Eye (tissue), 1 donor: ENCODE measurements around the gene TRMT10A.

Experiments
- DNase-seq: peaks from one replicate; pipeline ENCODE4 v3.0.0-alpha.2; 2015

The TRMT10A gene

GRCh38 chr4:99563310-99564186, at the start of gene TRMT10A:
TSS of gene TRMT10A (minus strand) at chr4:99564039. CDS start at chr4:99559338, 4,701 bp downstream.
- peak; percentile 99 for DNase-seq

- no peak for DNase-seq
These were observed 48.9 kb upstream of the TRMT10A start for GRCh38 chr4:99612704-99613103.

DNA sequence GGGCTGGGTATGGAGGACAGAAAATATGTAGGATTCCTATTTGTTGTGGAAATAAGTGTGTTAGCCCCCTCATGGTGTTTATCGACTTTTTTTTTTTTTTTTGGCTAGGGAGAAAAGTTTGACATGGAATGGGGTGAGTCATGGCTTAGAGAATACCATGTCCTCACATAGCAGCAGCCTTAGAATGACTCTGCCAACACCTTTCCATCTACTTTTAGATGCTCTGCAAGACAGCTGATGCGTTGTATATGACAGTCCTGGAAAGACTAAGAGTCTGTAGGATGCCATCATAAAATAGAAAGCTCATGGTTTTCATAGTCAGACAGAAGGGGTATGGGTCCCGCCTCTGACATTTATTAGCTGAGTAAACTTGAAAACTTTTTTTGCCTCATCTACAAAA, 48.4 kb upstream of the TRMT10A start:
- no peak for DNase-seq

GRCh38 chr4:99610605-99611175, 46.9 kb upstream of the TRMT10A start:
- no peak for DNase-seq

DNA sequence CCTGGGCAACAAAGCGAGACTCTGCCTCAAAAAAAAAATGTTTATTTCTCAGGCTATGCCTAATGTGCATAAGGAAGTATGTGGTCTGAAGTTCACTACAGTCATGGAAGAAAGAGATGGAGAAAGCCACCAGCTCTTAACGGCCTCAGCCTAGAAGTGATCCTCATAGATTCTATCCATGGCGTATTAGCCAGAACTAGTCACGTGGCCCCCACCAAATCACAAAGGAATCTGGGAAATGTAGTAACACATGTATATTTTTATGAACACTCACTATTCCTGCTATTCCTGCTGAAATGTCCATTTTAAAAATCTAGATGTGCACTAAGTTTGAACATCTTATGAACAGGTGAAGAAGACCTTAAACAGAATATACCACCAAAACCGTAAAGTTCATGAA, 44.6 kb upstream of the TRMT10A start:
- DNase-seq = no peak

DNA sequence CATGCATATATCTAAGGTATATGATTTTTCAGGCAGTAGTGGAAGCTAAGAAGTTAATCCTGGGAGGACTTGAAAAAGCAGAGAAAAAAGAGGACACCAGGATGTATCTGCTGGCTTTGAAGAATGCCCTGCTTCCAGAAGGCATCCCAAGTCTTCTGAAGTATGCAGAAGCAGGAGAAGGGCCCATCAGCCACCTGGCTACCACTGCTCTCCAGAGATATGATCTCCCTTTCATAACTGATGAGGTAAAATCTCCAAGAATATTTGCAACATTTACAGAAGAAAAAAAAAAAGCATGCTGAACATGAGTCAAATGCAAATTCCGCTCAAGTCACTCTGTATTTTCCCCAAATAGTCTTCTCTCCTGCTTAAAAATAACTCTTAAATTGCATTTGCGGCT, 42.9 kb upstream of the TRMT10A start:
- DNase-seq = no peak

DNA sequence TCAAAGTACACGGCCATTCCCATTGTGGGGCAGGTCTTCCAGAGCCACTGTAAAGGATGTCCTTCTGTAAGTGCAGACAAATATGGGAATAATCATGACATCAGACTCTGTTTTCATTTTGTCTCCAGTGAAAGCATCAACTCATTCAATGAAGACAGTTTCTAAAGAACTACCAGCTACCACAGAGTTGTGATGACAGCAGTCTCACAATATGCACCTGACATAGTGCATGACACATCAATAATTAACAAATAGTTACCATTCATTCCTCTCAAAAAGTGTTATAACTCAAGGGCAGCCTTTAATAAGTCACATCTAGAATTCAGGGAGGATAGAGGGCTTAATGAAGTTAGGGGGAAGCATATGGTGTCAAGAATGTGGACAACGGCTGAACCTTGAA, 31.0 kb upstream of the TRMT10A start:
- DNase-seq = no peak

DNA sequence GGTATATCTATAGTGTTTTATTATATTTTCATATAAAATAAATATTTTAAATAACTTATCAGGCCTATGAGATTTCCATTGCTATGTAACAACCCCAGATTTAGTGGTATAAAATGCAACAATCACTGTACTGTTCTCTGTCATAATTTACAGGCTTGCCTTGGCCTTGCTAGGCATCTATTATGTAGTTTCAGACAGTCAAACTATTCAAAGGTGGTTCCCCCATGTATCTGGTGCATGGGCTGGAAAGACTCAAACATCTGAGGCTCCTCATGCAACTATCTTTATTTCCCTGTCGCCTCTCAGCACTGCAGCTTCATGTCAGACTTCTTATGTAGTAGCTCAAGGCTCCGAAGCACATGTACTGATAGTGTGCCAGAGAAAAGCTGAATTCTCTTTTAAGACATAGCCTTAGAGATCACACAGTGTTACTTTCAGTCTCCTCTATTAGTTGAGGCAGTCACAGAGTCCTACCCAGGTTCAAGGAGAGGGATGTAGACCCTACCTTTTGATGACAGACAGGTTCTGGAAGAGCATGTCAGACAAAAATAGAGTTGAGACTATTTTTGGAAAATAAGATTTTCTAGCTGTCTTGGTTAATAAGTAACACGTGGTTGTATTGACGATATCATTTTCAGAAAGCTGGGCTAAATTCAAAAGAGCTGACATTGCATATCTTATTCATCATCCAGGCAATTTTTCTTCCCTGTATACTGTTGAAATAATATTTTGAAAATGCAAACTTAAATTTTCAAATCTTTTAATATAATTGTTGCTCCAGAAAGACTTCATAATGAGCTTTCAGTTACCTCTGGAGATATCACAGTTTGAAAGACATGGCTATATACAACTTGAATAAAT, 30.2 kb upstream of the TRMT10A start:
- no peak for DNase-seq

- DNase-seq = no peak
These were observed 27.9 kb upstream of the TRMT10A start for GRCh38 chr4:99591757-99592156.

GRCh38 chr4:99587803-99588202, 24.0 kb upstream of the TRMT10A start:
- DNase-seq = no peak

GRCh38 chr4:99587309-99587708, 23.5 kb upstream of the TRMT10A start:
- DNase-seq = no peak

DNA sequence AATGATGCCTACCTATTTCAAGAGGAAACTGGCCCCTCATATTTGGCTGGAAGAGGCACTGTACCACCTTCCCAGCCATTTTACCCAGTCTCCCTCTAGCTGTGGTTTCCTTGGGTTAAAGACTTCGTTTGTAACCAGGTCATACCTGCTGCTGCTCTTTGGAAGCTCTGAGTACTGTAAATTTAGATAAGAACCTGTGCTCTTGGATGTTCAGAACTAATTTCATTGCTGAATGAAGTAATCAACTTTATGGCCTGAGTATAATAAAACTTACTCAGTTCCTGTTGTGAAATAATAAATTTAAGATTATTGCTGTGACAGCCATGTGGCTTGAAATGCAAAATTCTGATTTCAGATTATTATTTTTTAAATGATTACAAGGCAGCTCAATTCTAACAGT, 23.0 kb upstream of the TRMT10A start:
- DNase-seq = no peak

DNA sequence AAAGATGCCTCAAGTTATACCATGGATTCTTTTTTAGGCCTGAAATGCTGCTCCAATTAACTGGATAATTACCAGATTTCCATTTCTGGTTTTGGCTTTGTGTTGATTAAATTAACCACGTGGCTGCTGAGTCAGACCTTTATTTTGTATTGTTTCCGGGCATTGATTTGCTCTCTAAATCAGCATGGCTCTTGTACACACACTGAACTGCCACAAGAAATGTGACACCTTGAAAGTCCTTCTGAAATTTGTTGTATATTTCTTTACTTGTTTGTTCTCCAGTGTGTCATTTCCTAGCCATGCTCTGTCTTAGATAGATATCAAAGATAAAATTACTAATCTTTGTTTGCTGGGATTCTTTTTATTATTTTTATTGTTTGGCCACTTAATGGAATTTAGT, 22.5 kb upstream of the TRMT10A start:
- DNase-seq = no peak

GRCh38 chr4:99585516-99585915, 21.7 kb upstream of the TRMT10A start:
- DNase-seq = no peak

DNA sequence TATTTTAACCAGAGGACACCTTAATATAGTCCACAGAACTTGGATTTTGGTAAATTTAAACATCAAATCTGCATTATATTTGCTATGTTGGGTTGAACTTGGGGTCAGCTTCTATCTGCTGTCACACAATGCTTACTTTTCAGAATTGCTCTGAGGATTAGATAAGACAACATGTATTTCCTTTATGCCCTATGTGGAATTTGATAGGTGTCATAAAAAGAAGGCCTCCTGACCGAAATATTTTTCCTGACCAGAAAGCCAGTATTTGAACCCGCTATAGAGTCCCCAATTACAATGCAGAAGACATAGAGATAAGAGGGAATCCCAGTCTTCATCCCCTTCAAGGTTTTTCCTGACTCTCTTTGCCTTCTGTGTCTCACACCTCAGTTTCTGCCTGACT, 14.9 kb upstream of the TRMT10A start:
- DNase-seq = no peak

- no peak for DNase-seq
These were observed 10.9 kb upstream of the TRMT10A start, which contains the start of gene MTTP for GRCh38 chr4:99574530-99575324. TSS of gene MTTP (plus strand) at chr4:99574824. CDS start at chr4:99574910, 86 bp downstream.

GRCh38 chr4:99573735-99574368, 10.0 kb upstream of the TRMT10A start:
- DNase-seq = no peak

GRCh38 chr4:99572527-99573240, 8.8 kb upstream of the TRMT10A start:
- no peak for DNase-seq

DNA sequence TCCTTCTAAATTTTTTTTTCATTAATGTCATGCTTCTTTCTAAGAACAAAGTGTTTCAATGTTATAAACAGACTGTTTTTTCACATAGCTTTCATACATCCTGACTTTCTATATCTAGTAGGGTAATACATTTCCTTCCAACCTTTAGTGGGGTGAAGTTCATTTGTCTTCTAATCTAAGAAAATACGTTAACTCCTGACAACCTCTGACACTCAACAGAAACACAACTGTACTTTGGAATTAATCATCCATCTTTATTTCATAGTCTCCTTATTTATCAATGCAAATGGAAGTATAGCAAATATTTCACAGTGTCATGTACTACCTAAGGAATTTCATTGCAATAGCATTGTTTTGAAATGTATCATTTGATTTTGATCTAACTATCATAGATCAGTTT, 8.0 kb upstream of the TRMT10A start:
- no peak for DNase-seq

GRCh38 chr4:99564921-99565320, 1.1 kb upstream of the TRMT10A start:
- DNase-seq = peak; percentile 9

DNA sequence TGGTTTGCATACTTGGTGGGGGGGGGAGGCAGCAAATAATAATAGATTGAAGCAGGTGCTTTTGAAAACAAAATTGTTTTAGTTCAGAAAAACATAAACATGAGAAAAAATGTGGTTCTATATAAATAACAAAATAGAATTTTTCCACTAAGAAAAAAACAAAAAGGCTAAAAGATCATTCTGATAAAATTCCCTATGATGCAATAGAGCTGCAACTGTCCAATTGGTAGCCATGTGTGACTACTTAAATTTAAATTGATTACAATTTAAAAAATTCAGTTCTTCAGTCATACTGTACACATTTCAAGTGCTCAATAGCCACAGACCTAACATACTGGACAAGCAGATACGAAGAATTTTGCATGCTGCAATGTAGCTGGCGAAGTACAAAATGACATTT, 11.0 kb downstream of the TRMT10A start:
- DNase-seq = no peak
